HPDE6-E6E7 (cell line): ENCODE measurements around the gene TM4SF5.
"Not testable (repeated sequence)": the region's sequence is repeated elsewhere in the genome, so short reads cannot be mapped to it uniquely, and the experiment has no call there.

Source experiments
- DNase-seq: peaks from one replicate; pipeline ENCODE4 v3.0.0; 2011; ENCODE audit warnings: missing footprints; ENCODE audit errors: extremely low spot score

TM4SF5 gene

DNA sequence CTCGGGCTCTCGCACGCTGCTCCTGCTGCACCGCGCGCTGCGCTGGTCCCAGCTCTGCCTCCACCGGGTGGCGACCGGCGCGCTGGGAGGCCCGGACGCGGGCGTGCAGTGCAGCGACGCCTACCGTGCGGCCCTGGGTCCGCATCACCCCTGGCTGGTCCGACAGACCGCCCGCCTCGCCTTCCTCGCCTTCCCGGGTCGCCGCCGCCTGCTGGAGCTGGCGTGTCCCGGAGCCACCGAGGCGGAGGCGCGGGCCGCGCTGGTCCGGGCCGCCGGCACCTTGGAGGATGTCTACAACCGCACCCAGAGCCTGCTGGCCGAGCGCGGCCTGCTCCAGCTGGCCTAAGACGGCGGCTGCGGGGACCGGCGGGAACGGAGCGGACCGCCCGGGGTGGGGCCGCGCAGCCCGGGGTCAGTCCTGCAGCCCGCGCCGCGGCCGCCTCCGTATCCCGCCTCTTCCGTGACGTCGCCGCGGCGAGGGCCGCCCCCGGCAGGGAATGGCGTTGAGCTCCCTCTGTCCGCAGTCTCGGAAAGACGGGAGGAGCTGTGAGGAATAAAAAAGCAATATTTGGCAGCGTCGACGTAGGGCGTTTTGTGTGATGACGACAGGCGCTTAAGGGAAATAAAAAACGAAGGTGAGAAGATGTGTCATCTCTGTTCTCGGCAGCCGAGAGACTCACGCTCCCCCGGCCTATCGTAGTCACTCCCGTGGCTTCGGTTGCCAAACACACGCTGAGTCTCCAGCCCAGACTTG lies 18.4 kb downstream of the TM4SF5 start:
- DNase-seq: peak; percentile 94

DNA sequence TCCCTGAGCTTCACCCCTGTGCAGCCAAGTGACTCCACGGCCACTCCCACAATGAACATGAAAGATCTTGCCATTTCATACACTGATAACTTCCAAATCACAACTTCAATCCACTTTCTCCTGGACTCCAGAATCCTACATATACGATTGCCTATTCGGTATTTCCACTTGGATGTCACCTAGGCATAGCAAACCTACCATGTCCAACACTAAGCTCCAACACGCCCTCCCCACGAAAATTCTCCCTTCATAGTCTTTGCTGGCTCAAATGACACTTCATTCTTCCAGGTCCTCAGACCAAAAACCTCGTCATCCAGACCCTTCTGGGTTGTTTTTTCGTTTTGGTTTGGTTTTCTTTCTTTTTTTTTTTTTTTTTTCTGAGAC lies 19.0 kb downstream of the TM4SF5 start:
- no peak for DNase-seq

DNA sequence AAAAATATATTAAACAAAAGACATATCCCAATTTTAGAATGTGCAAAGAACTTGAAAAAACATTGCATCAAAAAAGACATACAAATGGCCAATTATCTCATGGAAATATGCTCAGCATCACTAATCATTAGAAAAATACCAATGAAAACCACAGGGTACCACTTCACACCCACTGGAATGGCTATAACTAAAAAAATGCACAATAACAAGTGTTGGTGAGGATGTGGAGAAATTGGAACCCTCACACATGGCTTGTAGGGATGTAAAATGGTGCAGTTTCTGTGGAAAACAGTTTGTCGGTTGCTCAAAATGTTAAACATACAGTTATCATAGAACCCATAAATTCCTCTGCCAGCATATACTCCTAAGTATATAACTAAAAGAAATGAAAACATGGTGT lies 23.5 kb downstream of the TM4SF5 start:
- no peak for DNase-seq

DNA sequence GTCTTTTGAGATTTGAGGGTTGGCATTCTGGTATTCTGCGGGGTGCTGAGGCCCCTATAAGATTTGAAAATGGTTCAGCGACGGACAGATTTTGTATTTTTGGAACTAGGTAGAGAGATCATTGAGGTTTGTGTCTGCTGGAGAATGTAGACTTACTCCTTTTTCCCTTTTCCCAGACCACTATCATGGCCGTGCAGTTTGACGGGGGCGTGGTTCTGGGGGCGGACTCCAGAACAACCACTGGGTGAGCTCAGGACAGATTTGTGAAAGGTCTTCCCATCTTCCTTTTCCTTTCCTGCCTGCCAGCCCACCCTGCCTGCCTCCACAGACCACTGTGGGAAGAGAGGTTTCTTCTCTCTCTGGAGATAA lies 24.9 kb downstream of the TM4SF5 start:
- DNase-seq: no peak

DNA sequence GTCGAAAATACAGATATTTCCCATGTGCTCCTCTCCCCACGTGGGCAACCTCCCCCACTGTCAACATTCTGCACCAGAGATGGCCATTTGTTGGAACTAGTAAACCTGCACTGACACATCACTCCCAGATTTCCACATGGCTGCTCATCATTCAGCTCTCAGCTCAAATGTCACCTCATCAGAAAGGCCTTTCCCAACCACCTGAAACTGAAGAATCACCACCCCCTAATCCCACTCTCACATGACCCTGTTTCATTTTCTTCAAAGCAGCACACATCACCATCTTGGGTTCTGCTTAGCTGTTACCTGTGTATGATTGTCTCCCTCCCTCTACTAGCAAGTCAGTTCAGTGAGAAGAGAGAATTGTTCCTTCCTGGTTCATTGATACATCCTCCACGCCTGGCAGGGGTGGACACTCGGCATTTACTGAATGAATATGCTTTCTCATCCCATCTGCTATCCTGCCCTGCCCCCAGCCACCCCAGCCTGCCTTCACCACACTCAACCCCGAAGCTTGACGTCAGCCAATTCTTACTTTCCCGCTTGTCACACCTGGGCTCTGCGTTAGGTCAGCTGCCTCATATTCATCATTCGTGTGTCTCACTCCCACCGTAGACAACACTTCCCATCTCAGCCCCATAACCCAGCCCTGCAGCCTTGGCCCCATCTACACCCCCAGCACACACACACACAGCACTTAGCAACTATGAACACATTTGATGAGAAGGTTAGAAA lies 28.9 kb downstream of the TM4SF5 start:
- no peak for DNase-seq

DNA sequence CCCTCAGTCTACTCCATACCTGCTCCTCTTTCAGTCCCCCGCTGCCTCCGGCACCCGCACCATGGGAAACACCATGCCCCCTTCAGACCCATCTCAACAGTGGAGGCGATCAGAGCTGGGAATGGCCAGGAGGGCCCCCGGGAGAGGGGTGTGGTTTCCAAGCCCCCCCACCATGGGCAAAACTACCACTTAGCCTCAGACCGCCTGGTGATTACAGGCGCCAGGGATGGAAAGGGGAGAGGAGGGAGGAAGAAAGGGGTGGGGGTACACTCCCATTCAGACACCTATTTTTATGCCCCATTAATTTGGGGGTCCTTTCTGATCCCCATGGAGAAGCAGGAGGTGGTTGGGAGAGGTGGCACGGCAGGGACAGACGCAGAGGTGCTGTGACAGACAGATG lies 30.5 kb downstream of the TM4SF5 start, which contains the start of gene C17orf114:
Gene C17orf114, minus strand, starts transcription at position 101 of the 400 bp plus-strand sequence.
- no peak for DNase-seq

DNA sequence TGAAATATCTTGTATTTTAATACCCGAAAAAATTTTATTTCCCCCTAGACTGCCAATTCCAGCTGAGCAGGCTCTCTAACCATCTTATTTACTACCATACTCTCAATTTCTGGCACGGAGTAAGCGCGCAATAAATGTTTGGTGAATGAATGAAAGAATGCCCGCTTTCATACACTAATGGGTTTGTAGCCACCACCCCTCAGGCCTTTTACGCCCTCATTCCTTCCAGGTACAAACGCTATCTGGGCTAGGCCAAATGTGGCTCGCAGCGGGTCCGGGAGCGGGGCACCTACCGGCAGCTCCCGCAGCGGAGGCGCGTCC lies 34.7 kb downstream of the TM4SF5 start:
- DNase-seq: no peak

DNA sequence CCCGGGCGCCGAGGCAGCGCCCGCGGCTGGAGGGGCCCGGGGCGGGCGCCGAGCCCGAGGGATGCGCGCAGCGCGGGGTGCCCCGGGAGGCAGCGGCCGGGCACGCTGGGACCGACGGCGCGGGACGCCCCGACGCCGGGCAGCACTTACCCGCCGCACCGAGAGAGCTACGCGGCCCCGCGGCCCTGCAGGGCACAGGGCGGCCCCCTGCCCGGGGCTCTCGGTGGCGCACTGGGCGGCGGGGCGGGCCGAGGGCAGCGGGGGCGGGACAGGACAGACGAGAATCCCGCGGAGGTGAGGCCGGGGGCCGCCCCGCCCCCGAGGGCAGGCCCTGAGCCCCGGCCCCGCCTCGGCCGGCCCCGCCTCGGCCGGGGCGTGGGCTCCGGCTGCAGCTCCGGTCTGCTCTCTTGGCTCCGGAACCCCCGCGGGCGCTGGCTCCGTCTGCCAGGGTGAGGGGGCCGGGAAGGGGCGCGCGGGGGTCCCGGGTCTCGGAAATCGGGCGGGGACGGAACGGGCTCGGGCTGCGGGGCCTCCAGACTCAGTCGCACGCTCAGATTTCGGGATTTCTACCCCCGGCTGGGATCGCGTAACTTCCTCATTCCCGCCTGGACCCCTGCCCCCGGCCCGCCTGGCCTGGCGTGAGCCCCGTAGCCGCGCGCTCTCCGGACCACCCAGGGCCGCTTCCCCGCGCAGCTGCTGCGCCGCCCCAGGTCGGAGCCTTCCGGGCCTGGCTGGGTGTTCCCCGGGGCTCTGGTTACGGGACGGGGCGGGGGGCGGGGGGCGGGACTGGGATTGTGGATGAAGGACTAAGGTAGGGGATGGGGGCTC lies 35.3 kb downstream of the TM4SF5 start, which contains the start of gene PLD2:
Gene PLD2, plus strand, starts transcription at position 376 of the 828 bp plus-strand sequence. CDS start 621 bp downstream, outside the sequence.
- peak; percentile 91 for DNase-seq

DNA sequence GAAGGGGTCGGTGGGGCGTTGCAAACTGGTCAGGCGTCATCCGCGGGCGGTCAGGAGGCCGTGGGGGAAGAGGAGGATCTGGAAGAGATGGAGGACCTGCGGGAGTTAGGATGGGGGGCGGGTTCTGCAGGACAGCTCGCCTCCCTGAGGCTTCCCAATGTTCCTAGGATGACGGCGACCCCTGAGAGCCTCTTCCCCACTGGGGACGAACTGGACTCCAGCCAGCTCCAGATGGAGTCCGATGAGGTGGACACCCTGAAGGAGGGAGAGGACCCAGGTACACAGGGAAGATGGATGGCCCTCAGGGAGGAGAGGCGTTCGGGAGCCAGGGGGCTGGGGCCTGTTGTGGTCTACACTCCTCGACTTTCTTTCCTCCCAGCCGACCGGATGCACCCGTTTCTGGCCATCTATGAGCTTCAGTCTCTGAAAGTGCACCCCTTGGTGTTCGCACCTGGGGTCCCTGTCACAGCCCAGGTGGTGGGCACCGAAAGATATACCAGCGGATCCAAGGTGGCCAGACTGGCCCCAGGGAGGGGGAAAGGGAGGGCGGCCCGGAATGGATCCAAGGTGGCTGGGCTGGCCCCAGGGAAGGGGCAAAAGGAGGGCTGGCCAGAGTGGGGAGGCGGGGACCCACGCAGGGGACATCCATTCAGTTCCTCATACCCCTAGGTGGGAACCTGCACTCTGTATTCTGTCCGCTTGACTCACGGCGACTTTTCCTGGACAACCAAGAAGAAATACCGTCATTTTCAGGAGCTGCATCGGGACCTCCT lies 36.1 kb downstream of the TM4SF5 start:
- DNase-seq: no peak

DNA sequence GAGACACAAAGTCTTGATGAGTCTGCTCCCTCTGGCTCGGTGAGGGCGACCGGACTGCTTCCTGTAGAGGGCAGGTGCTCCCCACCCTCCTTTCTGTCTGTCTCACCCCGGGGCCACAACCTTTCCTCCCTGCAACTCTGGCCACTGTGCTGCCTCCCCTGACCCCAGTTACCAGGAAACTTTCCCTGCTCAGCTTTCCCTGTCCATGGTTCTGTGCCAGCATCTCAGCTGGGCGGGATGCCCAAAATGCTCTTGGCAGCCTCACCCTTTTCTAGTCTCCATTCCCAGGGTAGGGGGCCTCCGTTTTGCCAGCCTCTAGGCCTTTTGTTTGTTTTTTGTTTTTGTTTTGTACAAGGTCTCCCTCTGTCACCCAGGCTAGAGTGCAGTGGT lies 36.7 kb downstream of the TM4SF5 start:
- DNase-seq: no peak

DNA sequence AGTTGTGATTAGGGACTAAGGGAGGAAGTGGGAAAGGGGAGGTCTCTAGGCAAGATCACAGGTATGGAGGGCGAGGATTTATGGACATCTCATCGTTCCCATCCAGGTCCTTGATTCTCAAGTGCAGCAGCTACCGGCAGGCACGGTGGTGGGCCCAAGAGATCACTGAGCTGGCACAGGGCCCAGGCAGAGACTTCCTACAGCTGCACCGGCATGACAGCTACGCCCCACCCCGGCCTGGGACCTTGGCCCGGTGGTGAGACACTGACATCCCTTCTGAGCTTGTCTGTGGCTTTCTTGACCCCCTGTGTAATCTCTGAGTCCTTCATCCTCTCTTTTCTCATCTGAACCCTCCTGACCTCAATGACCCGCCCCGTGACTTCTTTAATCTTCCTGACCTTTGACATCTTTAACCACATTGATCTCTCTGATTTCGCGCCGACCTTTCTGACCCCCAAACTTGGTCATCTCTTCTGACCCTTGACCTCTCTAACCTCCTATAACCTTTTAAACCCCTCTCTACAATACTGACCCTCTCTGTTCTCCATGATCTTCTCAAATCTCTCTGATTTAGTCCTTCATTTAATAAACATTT lies 39.1 kb downstream of the TM4SF5 start:
- no peak for DNase-seq

DNA sequence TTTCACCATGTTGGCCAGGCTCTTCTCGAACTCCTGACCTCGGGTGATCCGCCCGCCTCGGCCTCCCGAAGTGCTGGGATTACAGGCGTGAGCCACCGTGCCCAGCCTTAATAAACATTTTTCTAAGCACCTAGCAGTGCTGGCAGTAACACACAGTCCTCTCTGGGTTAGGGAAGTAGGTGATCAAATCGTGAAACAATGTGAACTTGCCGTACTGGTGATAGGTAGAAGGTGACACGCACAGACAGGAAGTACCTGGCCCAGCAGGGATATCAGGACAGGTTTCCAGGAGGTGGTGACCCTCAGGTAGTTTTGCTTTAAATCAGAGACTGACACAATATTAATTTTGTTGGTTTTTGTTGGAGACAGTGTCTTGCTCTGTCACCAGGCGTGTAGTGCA lies 39.8 kb downstream of the TM4SF5 start:
- no peak for DNase-seq

DNA sequence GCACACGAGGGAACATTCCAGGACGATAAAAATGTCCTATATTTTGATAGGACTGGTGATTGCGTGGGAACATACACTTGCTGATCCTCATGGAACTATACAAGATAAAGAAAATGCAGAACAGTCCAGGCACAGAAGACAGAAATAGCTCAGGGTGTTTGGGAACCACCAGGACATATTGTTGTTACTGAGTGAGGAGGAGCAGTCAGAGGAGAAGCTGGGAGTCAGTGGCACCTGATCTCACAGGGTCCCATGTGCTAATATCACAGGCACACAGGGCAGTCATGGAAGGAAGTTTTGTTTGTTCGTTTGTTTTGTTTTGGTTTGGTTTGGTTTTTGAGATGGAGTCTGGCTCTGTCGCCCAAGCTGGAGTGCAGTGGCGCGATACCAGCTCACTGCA lies 41.0 kb downstream of the TM4SF5 start:
- no peak for DNase-seq

DNA sequence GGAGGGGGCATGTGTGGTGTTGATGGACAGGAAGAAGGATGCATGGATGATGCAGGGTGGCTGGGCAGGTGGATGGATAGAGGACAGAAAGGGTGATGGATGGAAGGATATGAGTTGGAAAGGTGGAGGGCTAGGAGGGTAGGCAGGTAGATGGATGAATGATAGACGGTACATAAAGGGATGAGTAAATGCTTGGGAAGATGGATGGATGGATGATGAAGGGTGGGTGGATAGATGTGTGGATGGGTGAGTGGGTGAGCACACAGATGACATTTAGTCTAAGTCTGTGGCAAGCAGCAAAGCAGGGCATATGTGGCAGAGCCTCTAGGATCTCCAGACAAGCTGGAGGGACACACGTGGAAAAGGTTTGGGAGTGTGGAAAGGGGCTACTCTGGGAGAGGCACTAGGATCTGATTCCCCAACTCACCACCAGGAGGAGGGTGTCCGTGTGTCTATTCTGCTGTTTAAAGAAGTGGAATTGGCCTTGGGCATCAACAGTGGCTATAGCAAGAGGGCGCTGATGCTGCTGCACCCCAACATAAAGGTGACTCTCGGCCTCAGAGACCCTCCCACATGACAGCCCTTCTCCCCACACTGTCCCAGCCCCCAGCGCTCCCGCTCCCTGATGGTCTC lies 43.5 kb downstream of the TM4SF5 start:
- DNase-seq: no peak

DNA sequence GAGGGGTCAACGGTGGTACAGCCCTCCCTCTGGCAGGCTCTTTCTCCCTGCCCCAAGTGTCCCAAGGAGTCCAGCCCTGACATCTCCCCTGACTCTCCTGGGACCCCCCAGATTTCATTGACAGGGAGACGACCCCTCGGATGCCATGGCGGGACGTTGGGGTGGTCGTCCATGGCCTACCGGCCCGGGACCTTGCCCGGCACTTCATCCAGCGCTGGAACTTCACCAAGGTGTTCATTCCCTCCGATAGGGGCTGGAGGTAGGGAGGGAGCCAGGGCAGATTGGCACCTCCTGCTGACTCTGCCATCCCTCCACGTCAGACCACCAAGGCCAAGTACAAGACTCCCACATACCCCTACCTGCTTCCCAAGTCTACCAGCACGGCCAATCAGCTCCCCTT lies 45.1 kb downstream of the TM4SF5 start:
- no peak for DNase-seq

DNA sequence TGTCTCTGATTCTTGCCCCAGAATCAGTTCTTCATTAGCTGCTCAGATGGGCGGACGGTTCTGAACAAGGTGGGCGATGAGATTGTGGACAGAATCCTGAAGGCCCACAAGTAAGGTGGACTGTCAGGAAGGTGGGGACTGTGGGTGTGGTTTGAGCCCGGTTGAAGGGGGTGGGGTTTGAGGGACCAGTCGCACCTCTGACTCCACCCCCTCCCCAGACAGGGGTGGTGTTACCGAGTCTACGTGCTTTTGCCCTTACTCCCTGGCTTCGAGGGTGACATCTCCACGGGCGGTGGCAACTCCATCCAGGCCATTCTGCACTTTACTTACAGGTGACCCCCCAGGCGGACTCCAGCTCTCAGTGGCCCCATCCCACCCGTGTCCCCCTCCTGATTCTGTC lies 46.6 kb downstream of the TM4SF5 start:
- no peak for DNase-seq

DNA sequence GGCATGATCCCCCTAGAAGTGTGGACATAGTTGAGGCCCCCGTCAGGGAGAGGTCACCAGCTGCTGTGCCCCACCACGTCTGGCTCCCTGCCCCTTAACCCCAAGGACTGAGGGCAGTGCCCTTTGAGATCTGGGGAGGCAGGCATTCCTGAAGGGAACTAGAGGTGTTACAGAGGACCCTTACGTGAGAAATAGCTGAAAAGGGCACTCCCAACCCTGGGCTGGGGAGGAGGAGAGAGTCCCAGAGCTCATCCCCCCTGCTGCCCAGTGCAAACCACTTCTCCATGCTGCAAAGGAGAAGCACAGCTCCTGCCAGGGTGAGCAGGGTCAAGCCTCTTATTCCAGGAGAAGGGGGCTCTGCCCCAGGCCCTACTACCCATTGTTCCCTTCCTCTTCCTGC lies 51.1 kb downstream of the TM4SF5 start:
- no peak for DNase-seq

DNA sequence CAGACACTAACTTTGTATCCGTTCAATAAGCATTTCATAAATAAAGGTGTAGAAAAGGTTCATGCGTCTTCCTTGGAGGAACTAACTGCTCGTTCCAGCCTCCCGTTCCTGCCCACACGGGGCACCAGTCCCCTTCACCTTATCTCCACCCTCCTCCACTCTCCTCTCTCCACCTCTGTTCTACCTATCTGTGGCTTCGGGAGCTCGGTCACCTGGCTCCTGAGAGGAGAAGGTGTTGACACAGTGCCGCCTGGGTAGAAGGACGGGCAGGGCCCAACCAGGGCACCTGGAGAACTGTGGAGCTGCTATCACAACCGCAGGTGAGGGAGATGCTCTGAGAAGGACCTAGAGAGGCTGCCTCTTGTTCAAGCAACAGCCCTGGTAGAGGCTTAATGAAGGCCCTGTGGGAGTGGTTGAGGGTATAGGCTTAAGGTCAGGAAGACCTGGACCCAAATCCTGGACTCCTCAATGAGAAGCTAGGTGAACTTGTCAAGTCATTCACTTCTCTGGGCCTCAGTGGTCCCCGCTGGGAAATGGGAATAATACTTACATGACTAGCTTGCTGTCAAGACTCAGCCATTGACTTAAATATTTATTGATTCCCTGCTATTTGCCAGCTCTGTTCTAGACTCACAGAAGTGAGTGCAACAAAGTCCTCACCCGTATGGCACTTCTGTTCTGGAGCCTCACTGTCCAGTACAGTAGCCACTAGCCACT lies 51.8 kb downstream of the TM4SF5 start:
- DNase-seq: no peak

DNA sequence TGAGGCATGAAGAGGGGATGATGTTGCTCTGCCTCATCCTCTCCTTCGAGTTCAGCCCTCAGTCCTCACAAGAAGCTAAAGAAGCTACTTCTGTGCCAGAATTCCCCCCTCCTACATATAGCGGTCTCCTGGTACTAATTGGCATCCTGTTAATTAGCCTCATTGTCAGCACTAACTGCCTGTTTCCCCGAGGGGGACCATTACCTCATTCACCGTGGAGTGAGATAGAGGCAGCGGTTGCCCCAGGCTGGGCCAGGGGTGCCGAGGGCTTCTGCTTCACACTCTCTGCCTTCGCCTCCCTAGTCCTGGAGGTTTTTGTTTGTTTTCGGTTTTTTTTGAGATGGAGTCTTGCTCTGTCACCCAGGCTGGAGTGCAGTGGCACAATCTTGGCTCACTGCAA lies 55.7 kb downstream of the TM4SF5 start:
- DNase-seq: no peak

DNA sequence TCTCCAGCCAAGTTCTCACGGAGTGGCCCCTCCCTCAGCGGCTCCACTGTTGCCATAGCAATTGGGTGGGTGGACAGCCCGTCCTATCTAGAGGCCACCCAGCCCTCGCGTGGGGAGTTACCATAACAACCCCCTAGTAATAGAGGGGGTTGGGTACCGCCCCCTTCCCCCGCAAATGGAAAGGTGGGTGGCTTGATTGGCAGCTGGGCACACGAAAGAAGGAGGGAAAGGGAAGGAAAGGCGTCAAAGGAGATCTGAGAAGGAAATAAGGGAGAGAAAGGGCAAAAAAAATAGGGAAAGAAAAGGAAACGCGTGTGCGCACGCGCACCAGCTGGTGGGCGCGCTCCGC lies 61.1 kb downstream of the TM4SF5 start:
- DNase-seq: not testable (repeated sequence)
